Panc1 (cell line): ENCODE data around the gene DNAH7. TPM values are rescaled to one million over a fixed set of nuclear protein-coding genes. Genes with fewer than 3 reads are reported as not detected.

Experiments used
- ATAC-seq: fragments of 200-7000 bp; cut with Tn5 transposase; 2 replicates; pipeline ENCODE4 v1.9.1; 2020; ENCODE audit warnings: mild to moderate bottlenecking, moderate library complexity
- BruUV-seq: library from RNA; stranded (reverse); fragments of 400-500 nt; replicated peaks from 2 replicates; lab custom pipeline; 2021; lab: Mats Ljungman, UMichigan
- CTCF ChIA-PET: fragments of 300-600 bp; sonication (Branson Sonifier 250); formaldehyde crosslinking; loops from one replicate; lab custom pipeline; 2022; ENCODE audit warnings: antibody characterized with exemption; lab: Charles Lee
- POLR2A ChIA-PET: fragments of 300-600 bp; sonication (Branson Sonifier 250); formaldehyde crosslinking; loops from one replicate; lab custom pipeline; 2022; ENCODE audit warnings: antibody characterized with exemption; lab: Charles Lee
- DNase-seq: peaks from one replicate; pipeline ENCODE4 v3.0.0-alpha.2; 2010; ENCODE audit warnings: low read depth, low spot score
- H3K27ac ChIP-seq: 2 replicates; pipeline ENCODE4 v1.5.1; 2011; ENCODE audit warnings: mild to moderate bottlenecking, low read length, inconsistent platforms
- H3K27me3 ChIP-seq: fragments of 200-500 bp; sonication (Bioruptor generic); 2 replicates; pipeline ENCODE4 v1.6.0; 2014; ENCODE audit warnings: low read length, inconsistent platforms; ENCODE audit not compliant: control insufficient read depth, insufficient read depth
- H3K36me3 ChIP-seq: fragments of 200-500 bp; sonication (Bioruptor generic); 2 replicates; pipeline ENCODE4 v1.5.1; 2014; ENCODE audit warnings: inconsistent platforms, mild to moderate bottlenecking, low read length, moderate library complexity; ENCODE audit not compliant: control insufficient read depth, insufficient read depth
- H3K4me1 ChIP-seq: 2 replicates; pipeline ENCODE4 v1.5.1; 2011; ENCODE audit warnings: inconsistent platforms, mild to moderate bottlenecking, low read length, moderate library complexity; ENCODE audit not compliant: control insufficient read depth, insufficient read depth
- H3K4me3 ChIP-seq, 2 experiments: 2 replicates each; pipeline ENCODE4 v1.5.1; 2011 to 2012; ENCODE audit warnings: low read depth in 2 of 2, low read length in 2 of 2, mild to moderate bottlenecking in 2 of 2, inconsistent platforms in 1 of 2, moderate library complexity in 1 of 2
- H3K9me3 ChIP-seq: fragments of 200-500 bp; sonication (Bioruptor generic); 2 replicates; pipeline ENCODE4 v1.5.1; 2014; ENCODE audit warnings: low read depth, mild to moderate bottlenecking, inconsistent platforms, low read length, moderate library complexity; ENCODE audit not compliant: control insufficient read depth, insufficient read depth
- POLR2AphosphoS5 ChIP-seq: IDR thresholded peaks from 2 replicates; pipeline ENCODE4 v1.6.1; 2012; ENCODE audit warnings: mild to moderate bottlenecking, low read depth, low read length, moderate library complexity
- SIN3A ChIP-seq: IDR thresholded peaks from 2 replicates; pipeline ENCODE4 v1.6.1; 2012; ENCODE audit warnings: low read depth, mild to moderate bottlenecking, low read length, moderate library complexity, borderline replicate concordance; ENCODE audit not compliant: insufficient read depth
- TCF7L2 ChIP-seq: IDR thresholded peaks from 2 replicates; pipeline ENCODE4 v1.6.1; 2011; ENCODE audit warnings: mild to moderate bottlenecking, low read depth, low read length, inconsistent platforms
- in situ Hi-C: cut with HindIII; loops from 2 replicates; pipeline ENCODE4 v1.10.0; 2016; ENCODE audit warnings: low sequenced_read_pairs, low pct_unique_long_range_greater_than_20kb
- intact Hi-C: fragments of 100-400 bp; cut with micrococcal nuclease; formaldehyde crosslinking; loops from one replicate; pipeline ENCODE4 v1.10.0; 2022; ENCODE audit not compliant: unreplicated experiment
- total RNA-seq: library from RNA; stranded (reverse); gene quantifications from one replicate; pipeline ENCODE4 v1.2.1, GENCODE V29; 2021; ENCODE audit not compliant: unreplicated experiment
- TF ChIP-seq, protein P1 (sequence below): fragments of 450-650 bp; IDR thresholded peaks from 2 replicates; pipeline ENCODE4 v1.5.1; 2017; ENCODE audit warnings: mild to moderate bottlenecking
- TF ChIP-seq, protein P2 (sequence below), 2 experiments: IDR thresholded peaks; 2 replicates each; pipeline ENCODE4 v1.6.1; 2011 to 2012; ENCODE audit warnings: low read depth in 2 of 2, control low read depth in 1 of 2, low read length in 1 of 2, mild to moderate bottlenecking in 1 of 2, moderate library complexity in 1 of 2; ENCODE audit not compliant: insufficient read depth in 1 of 2

Gene DNAH7
- total RNA-seq, 1 experiment from 2014 or later = 0.98 TPM

DNA sequence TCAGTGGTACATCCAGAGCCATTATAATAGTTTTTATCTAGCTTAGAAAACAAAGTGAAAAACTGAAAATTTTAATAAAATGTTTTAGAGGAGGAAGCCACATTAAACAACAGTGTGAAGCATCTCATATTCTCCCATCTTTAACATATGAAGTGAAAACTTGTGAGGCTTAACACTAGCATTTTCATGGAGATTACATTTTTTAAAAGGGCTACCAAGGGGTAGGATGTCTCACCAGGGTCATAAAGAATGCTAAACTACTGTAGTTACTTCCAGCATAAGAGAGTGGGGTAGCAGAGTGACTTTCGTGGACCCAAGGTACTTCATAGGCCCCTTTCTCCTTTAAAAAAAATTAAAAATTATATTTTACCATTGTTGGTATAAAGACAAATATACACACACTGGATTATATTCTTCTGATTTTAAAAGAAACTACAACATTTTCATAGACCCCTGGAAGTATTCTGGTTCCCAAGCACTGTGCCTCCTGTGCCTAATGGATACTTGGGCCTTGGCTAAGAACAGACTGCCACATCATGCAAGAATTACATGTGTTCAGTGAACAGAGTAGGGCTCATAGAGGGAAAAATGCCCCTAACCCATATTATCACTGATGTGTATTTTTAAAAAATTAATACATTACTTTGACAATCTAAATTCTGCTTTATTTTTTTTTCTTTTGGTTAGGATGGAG, 263.2 kb downstream of the DNAH7 start:
- intact Hi-C loops = no loop called here
- CTCF ChIA-PET = no interaction called here

DNA sequence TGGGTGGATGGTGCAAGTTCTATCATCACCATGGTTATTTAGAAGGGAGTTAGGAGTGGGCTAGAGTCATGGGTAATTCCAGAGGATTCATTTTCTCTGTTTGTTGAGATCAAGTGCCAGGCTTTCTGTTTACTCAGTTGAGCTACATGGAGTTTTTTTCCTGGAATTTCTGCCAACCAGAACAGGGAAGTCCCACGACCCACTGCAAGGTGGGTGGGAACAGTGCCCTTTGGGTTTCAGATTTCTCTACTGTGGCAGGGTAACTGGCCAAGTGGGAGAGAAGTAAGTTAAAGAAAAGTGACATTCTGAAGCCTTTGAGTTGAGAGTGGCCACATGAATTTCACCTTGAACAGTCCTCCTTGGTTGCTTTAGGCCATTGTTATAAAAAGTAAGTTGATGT, 272.8 kb downstream of the DNAH7 start:
- H3K27me3 ChIP-seq = no peaks in the 10 kb centered on the region
- no peak overlapping the region for H3K27ac ChIP-seq
- H3K9me3 ChIP-seq = no peaks in the 10 kb centered on the region
- H3K4me1 ChIP-seq = no peaks in the 10 kb centered on the region
- no peak overlapping the region for H3K4me3 ChIP-seq
- no peaks in the 10 kb centered on the region for H3K36me3 ChIP-seq
- BruUV-seq = no TSS peak
- ChIA-PET POLR2A (no interaction called here), CTCF (no interaction called here)
- intact Hi-C loops (no loop called here), in situ Hi-C loops (no loop called here)
- DNase-seq (no peak), ATAC-seq (no peak)
- TF ChIP-seq, protein P1, sequence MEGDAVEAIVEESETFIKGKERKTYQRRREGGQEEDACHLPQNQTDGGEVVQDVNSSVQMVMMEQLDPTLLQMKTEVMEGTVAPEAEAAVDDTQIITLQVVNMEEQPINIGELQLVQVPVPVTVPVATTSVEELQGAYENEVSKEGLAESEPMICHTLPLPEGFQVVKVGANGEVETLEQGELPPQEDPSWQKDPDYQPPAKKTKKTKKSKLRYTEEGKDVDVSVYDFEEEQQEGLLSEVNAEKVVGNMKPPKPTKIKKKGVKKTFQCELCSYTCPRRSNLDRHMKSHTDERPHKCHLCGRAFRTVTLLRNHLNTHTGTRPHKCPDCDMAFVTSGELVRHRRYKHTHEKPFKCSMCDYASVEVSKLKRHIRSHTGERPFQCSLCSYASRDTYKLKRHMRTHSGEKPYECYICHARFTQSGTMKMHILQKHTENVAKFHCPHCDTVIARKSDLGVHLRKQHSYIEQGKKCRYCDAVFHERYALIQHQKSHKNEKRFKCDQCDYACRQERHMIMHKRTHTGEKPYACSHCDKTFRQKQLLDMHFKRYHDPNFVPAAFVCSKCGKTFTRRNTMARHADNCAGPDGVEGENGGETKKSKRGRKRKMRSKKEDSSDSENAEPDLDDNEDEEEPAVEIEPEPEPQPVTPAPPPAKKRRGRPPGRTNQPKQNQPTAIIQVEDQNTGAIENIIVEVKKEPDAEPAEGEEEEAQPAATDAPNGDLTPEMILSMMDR = no peak
- TF ChIP-seq SIN3A (no peak), TCF7L2 (no peak), POLR2AphosphoS5 (no peak)
- TF ChIP-seq, protein P2, sequence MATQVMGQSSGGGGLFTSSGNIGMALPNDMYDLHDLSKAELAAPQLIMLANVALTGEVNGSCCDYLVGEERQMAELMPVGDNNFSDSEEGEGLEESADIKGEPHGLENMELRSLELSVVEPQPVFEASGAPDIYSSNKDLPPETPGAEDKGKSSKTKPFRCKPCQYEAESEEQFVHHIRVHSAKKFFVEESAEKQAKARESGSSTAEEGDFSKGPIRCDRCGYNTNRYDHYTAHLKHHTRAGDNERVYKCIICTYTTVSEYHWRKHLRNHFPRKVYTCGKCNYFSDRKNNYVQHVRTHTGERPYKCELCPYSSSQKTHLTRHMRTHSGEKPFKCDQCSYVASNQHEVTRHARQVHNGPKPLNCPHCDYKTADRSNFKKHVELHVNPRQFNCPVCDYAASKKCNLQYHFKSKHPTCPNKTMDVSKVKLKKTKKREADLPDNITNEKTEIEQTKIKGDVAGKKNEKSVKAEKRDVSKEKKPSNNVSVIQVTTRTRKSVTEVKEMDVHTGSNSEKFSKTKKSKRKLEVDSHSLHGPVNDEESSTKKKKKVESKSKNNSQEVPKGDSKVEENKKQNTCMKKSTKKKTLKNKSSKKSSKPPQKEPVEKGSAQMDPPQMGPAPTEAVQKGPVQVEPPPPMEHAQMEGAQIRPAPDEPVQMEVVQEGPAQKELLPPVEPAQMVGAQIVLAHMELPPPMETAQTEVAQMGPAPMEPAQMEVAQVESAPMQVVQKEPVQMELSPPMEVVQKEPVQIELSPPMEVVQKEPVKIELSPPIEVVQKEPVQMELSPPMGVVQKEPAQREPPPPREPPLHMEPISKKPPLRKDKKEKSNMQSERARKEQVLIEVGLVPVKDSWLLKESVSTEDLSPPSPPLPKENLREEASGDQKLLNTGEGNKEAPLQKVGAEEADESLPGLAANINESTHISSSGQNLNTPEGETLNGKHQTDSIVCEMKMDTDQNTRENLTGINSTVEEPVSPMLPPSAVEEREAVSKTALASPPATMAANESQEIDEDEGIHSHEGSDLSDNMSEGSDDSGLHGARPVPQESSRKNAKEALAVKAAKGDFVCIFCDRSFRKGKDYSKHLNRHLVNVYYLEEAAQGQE (IDR thresholded peaks at IDR 0.05; ENCODE audit: insufficient read depth in 1 of 2, low read depth in 2 of 2, low read length in 1 of 2) = no peak

More for the DNA sequence above, 263.2 kb downstream of the DNAH7 start:
- Histone ChIP-seq H3K27ac (no peak overlapping the region), H3K9me3 (no peaks in the 10 kb centered on the region), H3K36me3 (no peaks in the 10 kb centered on the region), H3K4me3 (no peak overlapping the region), H3K27me3 (no peaks in the 10 kb centered on the region; the same call in 1 of the 2 replicates), H3K4me1 (no peaks in the 10 kb centered on the region)
- ATAC-seq (no peak), DNase-seq (no peak)
- in situ Hi-C loops = no loop called here
- no TSS peak for BruUV-seq
- no peak for TF ChIP-seq SIN3A
- TF ChIP-seq POLR2AphosphoS5 = no peak
- TF ChIP-seq, protein P1 = no peak
- TF ChIP-seq, protein P2 (IDR thresholded peaks at IDR 0.05; ENCODE audit: insufficient read depth in 1 of 2, low read depth in 2 of 2, low read length in 1 of 2) = no peak
- TF ChIP-seq TCF7L2 = no peak
- POLR2A ChIA-PET = no interaction called here
